ENCODE results near the gene CAPN15.
"Not testable (repeated sequence)": the region's sequence is repeated elsewhere in the genome, so short reads cannot be mapped to it uniquely, and the experiment has no call there.

The CAPN15 gene

DNA sequence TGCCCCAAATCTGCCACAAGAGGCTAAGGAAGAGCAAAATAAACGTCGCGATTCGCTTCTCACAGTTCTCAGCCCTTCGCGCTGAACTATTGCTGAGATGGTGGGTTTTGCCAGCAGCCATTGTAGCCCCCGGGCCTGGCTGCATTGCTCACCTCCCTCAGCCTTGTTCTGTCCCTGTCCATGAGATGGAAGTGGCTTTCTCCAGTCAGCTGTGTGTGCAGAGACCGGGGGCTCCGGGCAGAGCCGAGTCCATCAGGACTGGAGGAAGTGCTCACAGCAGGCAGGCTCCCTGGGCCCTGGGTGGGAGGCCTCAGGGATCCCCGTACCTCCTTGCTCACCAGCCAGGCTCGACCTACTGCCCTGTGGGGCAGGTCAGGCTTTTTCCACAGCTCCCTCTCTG lies 27.6 kb upstream of the CAPN15 start:
- no peak for ATAC-seq (ENCODE audit: low read depth)
- no peak overlapping the region for H3K4me3 Mint-ChIP-seq
- no peaks in the 10 kb centered on the region for H3K9me3 Mint-ChIP-seq
- H3K4me1 Mint-ChIP-seq = no peaks in the 10 kb centered on the region
- no peak for DNase-seq (ENCODE audit: low spot score in 2 of 2)
- no peaks in the 10 kb centered on the region for H3K27me3 Mint-ChIP-seq
- H3K27ac Mint-ChIP-seq = no peak overlapping the region
- peaks cover 4% of the 10 kb centered on the region for H3K36me3 Mint-ChIP-seq

DNA sequence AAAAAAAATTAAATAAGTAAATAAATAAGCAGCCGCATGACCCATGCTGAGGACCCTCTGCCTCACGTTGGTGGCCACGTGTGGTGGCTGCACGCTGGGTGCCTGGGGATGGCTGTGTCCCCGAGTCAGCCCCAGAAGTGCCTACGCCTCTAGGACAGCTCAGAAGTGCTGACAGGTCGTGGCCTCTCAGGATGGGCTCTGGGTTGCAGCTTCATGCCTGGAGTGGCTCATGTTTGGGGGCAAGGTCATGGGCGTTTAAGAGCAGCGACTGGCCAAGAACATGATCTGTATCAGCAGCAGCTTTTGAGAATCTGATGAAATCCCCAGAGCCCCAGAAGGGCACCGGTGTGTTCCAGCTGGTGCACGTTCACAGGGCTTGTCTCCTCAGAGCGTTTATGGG lies 26.8 kb upstream of the CAPN15 start:
- Mint-ChIP-seq H3K27me3 (no peaks in the 10 kb centered on the region), H3K4me1 (no peaks in the 10 kb centered on the region), H3K36me3 (peaks cover 4% of the 10 kb centered on the region), H3K9me3 (no peaks in the 10 kb centered on the region), H3K4me3 (no peak overlapping the region), H3K27ac (no peak overlapping the region)
- DNase-seq (ENCODE audit: low spot score in 2 of 2) (no peak), ATAC-seq (ENCODE audit: low read depth) (no peak)

- no peak for ATAC-seq (ENCODE audit: low read depth)
- Mint-ChIP-seq H3K4me1 (no peaks in the 10 kb centered on the region), H3K27me3 (no peaks in the 10 kb centered on the region), H3K27ac (no peak overlapping the region), H3K4me3 (no peak overlapping the region), H3K9me3 (no peaks in the 10 kb centered on the region), H3K36me3 (peaks cover 3% of the 10 kb centered on the region)
- DNase-seq (ENCODE audit: low spot score in 2 of 2) = no peak
Measured at GRCh38 chr16:502179-502943, 25.2 kb upstream of the CAPN15 start.

DNA sequence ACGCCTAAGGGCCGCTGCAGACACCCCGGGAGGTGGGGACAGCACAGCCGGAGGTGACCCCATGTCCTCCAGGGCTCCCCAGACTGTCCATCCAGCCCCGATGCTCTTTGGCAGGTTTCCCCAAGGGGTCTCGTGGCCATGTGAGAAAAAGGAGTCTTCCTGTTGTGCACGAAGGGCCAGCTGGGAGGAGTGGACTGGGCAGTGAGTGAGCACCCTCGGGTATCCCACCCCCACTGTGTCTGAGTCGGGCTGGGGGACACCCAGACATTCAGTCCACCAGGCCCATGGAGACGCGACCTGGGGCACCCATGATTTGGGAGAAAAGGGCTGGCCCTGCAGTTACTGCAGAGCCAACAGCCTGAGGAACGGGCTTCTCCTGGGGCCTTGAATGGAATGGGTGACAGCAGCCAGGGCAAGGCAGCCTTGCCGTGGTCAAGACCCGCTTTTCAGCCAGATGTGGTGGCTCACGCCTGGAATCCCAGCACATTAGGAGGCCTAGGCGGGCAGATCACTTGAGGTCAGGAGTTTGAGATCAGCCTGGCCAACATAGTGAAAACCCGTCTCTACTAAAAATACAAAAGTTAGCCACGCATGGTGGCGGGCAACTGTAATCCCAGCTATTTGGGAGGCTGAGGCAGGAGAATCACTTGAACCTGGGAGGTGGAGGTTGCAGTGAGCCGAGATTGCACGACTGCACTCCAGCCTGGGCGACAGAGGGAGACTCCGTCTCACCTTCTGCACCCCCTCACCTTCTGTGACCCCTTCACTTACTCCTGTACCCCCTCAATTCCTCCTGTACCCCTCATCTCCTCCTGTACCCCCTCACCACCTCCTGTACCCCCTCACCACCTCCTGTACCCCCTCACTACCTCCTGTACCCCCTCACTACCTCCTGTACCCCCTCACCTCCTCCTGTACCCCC lies 24.1 kb upstream of the CAPN15 start:
- H3K27me3 Mint-ChIP-seq = no peaks in the 10 kb centered on the region
- H3K27ac Mint-ChIP-seq = no peak overlapping the region
- H3K36me3 Mint-ChIP-seq = peaks cover 1% of the 10 kb centered on the region
- ATAC-seq (ENCODE audit: low read depth) = no peak
- DNase-seq (ENCODE audit: low spot score in 2 of 2) = no peak
- H3K4me3 Mint-ChIP-seq = no peak overlapping the region
- H3K4me1 Mint-ChIP-seq = no peaks in the 10 kb centered on the region
- no peaks in the 10 kb centered on the region for H3K9me3 Mint-ChIP-seq

GRCh38 chr16:505479-506245 lies 21.9 kb upstream of the CAPN15 start:
- no peak for ATAC-seq (ENCODE audit: low read depth)
- H3K27me3 Mint-ChIP-seq = no peaks in the 10 kb centered on the region
- H3K36me3 Mint-ChIP-seq = no peaks in the 10 kb centered on the region
- H3K4me3 Mint-ChIP-seq = no peak overlapping the region
- no peak for DNase-seq (ENCODE audit: low spot score in 2 of 2)
- H3K4me1 Mint-ChIP-seq = no peaks in the 10 kb centered on the region
- no peak overlapping the region for H3K27ac Mint-ChIP-seq
- H3K9me3 Mint-ChIP-seq = no peaks in the 10 kb centered on the region

GRCh38 chr16:506246-506546 lies 21.3 kb upstream of the CAPN15 start:
- Mint-ChIP-seq H3K4me1 (no peaks in the 10 kb centered on the region), H3K27ac (no peak overlapping the region), H3K9me3 (no peaks in the 10 kb centered on the region), H3K27me3 (no peaks in the 10 kb centered on the region), H3K36me3 (no peaks in the 10 kb centered on the region), H3K4me3 (no peak overlapping the region)
- no peak for ATAC-seq (ENCODE audit: low read depth)
- DNase-seq (ENCODE audit: low spot score in 2 of 2) = no peak

- H3K27me3 Mint-ChIP-seq; ATAC-seq (ENCODE audit: low read depth); H3K9me3 Mint-ChIP-seq; H3K27ac Mint-ChIP-seq; H3K36me3 Mint-ChIP-seq; DNase-seq (ENCODE audit: low spot score in 2 of 2); H3K4me1 Mint-ChIP-seq; H3K4me3 Mint-ChIP-seq: not testable (repeated sequence)
Measured at GRCh38 chr16:507527-507926, 20.0 kb upstream of the CAPN15 start.

DNA sequence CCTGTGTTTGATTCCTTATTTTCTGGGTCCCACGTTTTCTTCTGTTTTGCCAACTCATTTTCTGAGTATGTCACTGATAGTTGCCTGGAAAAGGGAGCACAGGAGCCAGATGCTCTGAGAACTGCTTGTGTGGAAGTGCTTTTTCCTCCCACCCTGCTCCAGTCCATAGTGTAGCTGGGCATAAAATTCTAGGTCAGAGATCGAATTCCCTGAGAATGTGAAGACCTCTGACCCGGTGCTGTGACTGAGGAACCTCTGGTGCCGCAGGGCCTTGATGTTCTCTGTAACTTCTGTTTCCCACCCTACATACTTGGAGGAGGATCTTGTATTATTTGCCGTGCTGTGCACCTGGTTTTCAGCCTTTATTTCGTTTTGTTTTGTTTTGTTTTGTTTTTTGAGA lies 19.5 kb upstream of the CAPN15 start:
- no peaks in the 10 kb centered on the region for H3K36me3 Mint-ChIP-seq
- no peak overlapping the region for H3K4me3 Mint-ChIP-seq
- H3K9me3 Mint-ChIP-seq = no peaks in the 10 kb centered on the region

GRCh38 chr16:508884-509736 lies 18.4 kb upstream of the CAPN15 start:
- DNase-seq (ENCODE audit: low spot score in 2 of 2) (no peak), ATAC-seq (ENCODE audit: low read depth) (no peak)
- no peaks in the 10 kb centered on the region for H3K27me3 Mint-ChIP-seq
- no peaks in the 10 kb centered on the region for H3K4me1 Mint-ChIP-seq
- no peaks in the 10 kb centered on the region for H3K36me3 Mint-ChIP-seq
- H3K9me3 Mint-ChIP-seq = no peaks in the 10 kb centered on the region
- H3K27ac Mint-ChIP-seq = no peak overlapping the region
- H3K4me3 Mint-ChIP-seq = no peak overlapping the region

More for the DNA sequence above, 19.5 kb upstream of the CAPN15 start:
- Mint-ChIP-seq H3K4me1 (no peaks in the 10 kb centered on the region), H3K27ac (no peak overlapping the region), H3K27me3 (no peaks in the 10 kb centered on the region)
- ATAC-seq (ENCODE audit: low read depth) (no peak), DNase-seq (ENCODE audit: low spot score in 2 of 2) (no peak)

GRCh38 chr16:510066-510825 lies 17.3 kb upstream of the CAPN15 start:
- Mint-ChIP-seq H3K27me3 (no peaks in the 10 kb centered on the region), H3K4me3 (no peak overlapping the region), H3K36me3 (peaks cover 6% of the 10 kb centered on the region), H3K4me1 (no peaks in the 10 kb centered on the region), H3K9me3 (no peaks in the 10 kb centered on the region), H3K27ac (no peak overlapping the region)
- ATAC-seq (ENCODE audit: low read depth) (no peak), DNase-seq (ENCODE audit: low spot score in 2 of 2) (no peak)

GRCh38 chr16:512802-513201 lies 14.7 kb upstream of the CAPN15 start:
- DNase-seq (ENCODE audit: low spot score in 2 of 2) = no peak
- Mint-ChIP-seq H3K9me3 (no peaks in the 10 kb centered on the region), H3K27ac (no peak overlapping the region), H3K4me1 (no peaks in the 10 kb centered on the region), H3K4me3 (no peak overlapping the region), H3K27me3 (no peaks in the 10 kb centered on the region), H3K36me3 (peaks cover 6% of the 10 kb centered on the region)
- ATAC-seq (ENCODE audit: low read depth) = no peak

GRCh38 chr16:513950-514349 lies 13.6 kb upstream of the CAPN15 start:
- peaks cover 6% of the 10 kb centered on the region for H3K36me3 Mint-ChIP-seq
- DNase-seq (ENCODE audit: low spot score in 2 of 2) (no peak), ATAC-seq (ENCODE audit: low read depth) (no peak)
- no peaks in the 10 kb centered on the region for H3K4me1 Mint-ChIP-seq
- no peak overlapping the region for H3K27ac Mint-ChIP-seq
- no peaks in the 10 kb centered on the region for H3K9me3 Mint-ChIP-seq
- H3K4me3 Mint-ChIP-seq = no peak overlapping the region
- no peaks in the 10 kb centered on the region for H3K27me3 Mint-ChIP-seq
